K562 (cell line): ENCODE results near the gene ABCB6. TPM values are rescaled to one million over a fixed set of nuclear protein-coding genes. Genes with fewer than 3 reads are reported as not detected.

Source experiments
- ATF1 ChIP-seq, 2 experiments: fragments of 450-650 bp in 1 of 2; IDR thresholded peaks; 2 replicates each; pipeline ENCODE4 v1.6.1; 2016; ENCODE audit warnings: missing compliant biosample characterization in 1 of 2, missing genetic modification characterization in 1 of 2
- ATF7 ChIP-seq: fragments of 450-650 bp; IDR thresholded peaks from 2 replicates; pipeline ENCODE4 v1.7.1; 2014; ENCODE audit warnings: mild to moderate bottlenecking, moderate library complexity
- ESRRA ChIP-seq: fragments of 450-650 bp; IDR thresholded peaks from 2 replicates; pipeline ENCODE4 v1.6.1; 2014; ENCODE audit warnings: low read depth, mild to moderate bottlenecking, moderate library complexity, borderline replicate concordance
- GATAD2B ChIP-seq: fragments of 450-650 bp; IDR thresholded peaks from 2 replicates; pipeline ENCODE4 v1.6.1; 2017; ENCODE audit warnings: mild to moderate bottlenecking, borderline replicate concordance
- PCBP1 ChIP-seq: fragments of 200-400 bp; formaldehyde crosslinking; IDR thresholded peaks from 2 replicates; pipeline ENCODE4 v1.6.1; 2018; ENCODE audit warnings: mild to moderate bottlenecking, low read depth, low read length; ENCODE audit not compliant: poor library complexity, severe bottlenecking
- SP1 ChIP-seq: sonication (generic); formaldehyde crosslinking; IDR thresholded peaks from 2 replicates; pipeline ENCODE4 v1.8.1; 2022; ENCODE audit warnings: mild to moderate bottlenecking, missing genetic modification reagents
- SPI1 ChIP-seq: IDR thresholded peaks from 2 replicates; pipeline ENCODE4 v1.6.1; 2011; ENCODE audit warnings: low read depth, low read length, control low read depth, borderline replicate concordance
- STAG1 ChIP-seq: sonication (generic); formaldehyde crosslinking; IDR thresholded peaks from 2 replicates; pipeline ENCODE4 v1.5.0; 2020; ENCODE audit warnings: missing genetic modification reagents, borderline replicate concordance
- TAF1 ChIP-seq: IDR thresholded peaks from 2 replicates; pipeline ENCODE4 v1.6.1; 2011; ENCODE audit warnings: mild to moderate bottlenecking, low read length, moderate library complexity; ENCODE audit not compliant: insufficient read depth, control insufficient read depth, severe bottlenecking; ENCODE audit errors: extremely low read depth
- TEAD2 ChIP-seq: fragments of 450-650 bp; IDR thresholded peaks from 2 replicates; pipeline ENCODE4 v1.6.1; 2016; ENCODE audit warnings: missing genetic modification characterization, control low read depth, missing compliant biosample characterization
- ZBTB7A ChIP-seq: IDR thresholded peaks from 2 replicates; pipeline ENCODE4 v1.6.1; 2011; ENCODE audit warnings: low read depth, mild to moderate bottlenecking, low read length, moderate library complexity, borderline replicate concordance; ENCODE audit not compliant: control insufficient read depth
- ZNF143 ChIP-seq: sonication (generic); formaldehyde crosslinking; IDR thresholded peaks from 2 replicates; pipeline ENCODE4 v1.9.0; 2022; ENCODE audit warnings: mild to moderate bottlenecking, missing genetic modification reagents
- ZNF263 ChIP-seq: sonication (generic); formaldehyde crosslinking; IDR thresholded peaks from 2 replicates; pipeline ENCODE4 v1.8.0; 2022; ENCODE audit warnings: mild to moderate bottlenecking, missing genetic modification reagents, borderline replicate concordance
- ZNF717 ChIP-seq: fragments of 250-450 bp; sonication (Bioruptor Pico); IDR thresholded peaks from 2 replicates; pipeline ENCODE4 v1.5.0; 2021
- ZNF780A ChIP-seq: fragments of 250-450 bp; sonication (Bioruptor Pico); IDR thresholded peaks from 2 replicates; pipeline ENCODE4 v1.5.0; 2021; ENCODE audit warnings: mild to moderate bottlenecking
- polyA plus RNA-seq, 8 experiments: library from polyadenylated mRNA; depleted of rRNA in 4 of 8; stranded (reverse) in 5 of 8; unstranded in 3 of 8; fragments of >200 nt; fragmentation: Nextera tagmentation in 2 of 8; fragmentation: Illumina TruSeq in 1 of 8; extraction: Ambion mirVana in 2 of 8; extraction: Trizol in 1 of 8; gene quantifications; 2 replicates each; pipeline versions ENCODE4 v1.2.1 to v1.2.3, GENCODE V29; 2011 to 2014; ENCODE audit warnings: inconsistent platforms in 1 of 8, missing spikeins in 1 of 8
- total RNA-seq, 7 experiments: library from RNA; depleted of rRNA in 6 of 7; stranded (reverse); fragments of >200 nt in 6 of 7; fragmentation: Illumina TruSeq in 2 of 7; extraction: Trizol in 2 of 7; gene quantifications; 2 replicates each; pipeline versions ENCODE4 v1.2.1 to v1.2.3, GENCODE V29; 2011 to 2021; ENCODE audit warnings: low replicate concordance in 1 of 7
- TF ChIP-seq, protein P1 (sequence below): conservative IDR thresholded peaks from 2 replicates; pipeline ENCODE4 v1.6.1; 2011; ENCODE audit warnings: low read depth, mild to moderate bottlenecking, low read length; ENCODE audit not compliant: control insufficient read depth
- TF ChIP-seq, protein P2 (sequence below): sonication (generic); formaldehyde crosslinking; IDR thresholded peaks from 2 replicates; pipeline ENCODE4 v1.8.0; 2022; ENCODE audit warnings: mild to moderate bottlenecking, missing genetic modification reagents, borderline replicate concordance
- TF ChIP-seq, protein P3 (sequence below): sonication (generic); formaldehyde crosslinking; IDR thresholded peaks from 2 replicates; pipeline ENCODE4 v1.8.1; 2023; ENCODE audit warnings: mild to moderate bottlenecking, missing genetic modification reagents, moderate library complexity
- TF ChIP-seq, protein P4 (sequence below): sonication (generic); formaldehyde crosslinking; IDR thresholded peaks from 2 replicates; pipeline ENCODE4 v1.8.0; 2022; ENCODE audit warnings: missing genetic modification reagents, mild to moderate bottlenecking, moderate library complexity, borderline replicate concordance

ABCB6 gene
- total and polyA plus RNA-seq, 9 of the 15 experiments (the other 6 are each of a cell fraction or from before 2014, with no cell fraction given): 3.7 to 29.8 (median 16.8) TPM

DNA sequence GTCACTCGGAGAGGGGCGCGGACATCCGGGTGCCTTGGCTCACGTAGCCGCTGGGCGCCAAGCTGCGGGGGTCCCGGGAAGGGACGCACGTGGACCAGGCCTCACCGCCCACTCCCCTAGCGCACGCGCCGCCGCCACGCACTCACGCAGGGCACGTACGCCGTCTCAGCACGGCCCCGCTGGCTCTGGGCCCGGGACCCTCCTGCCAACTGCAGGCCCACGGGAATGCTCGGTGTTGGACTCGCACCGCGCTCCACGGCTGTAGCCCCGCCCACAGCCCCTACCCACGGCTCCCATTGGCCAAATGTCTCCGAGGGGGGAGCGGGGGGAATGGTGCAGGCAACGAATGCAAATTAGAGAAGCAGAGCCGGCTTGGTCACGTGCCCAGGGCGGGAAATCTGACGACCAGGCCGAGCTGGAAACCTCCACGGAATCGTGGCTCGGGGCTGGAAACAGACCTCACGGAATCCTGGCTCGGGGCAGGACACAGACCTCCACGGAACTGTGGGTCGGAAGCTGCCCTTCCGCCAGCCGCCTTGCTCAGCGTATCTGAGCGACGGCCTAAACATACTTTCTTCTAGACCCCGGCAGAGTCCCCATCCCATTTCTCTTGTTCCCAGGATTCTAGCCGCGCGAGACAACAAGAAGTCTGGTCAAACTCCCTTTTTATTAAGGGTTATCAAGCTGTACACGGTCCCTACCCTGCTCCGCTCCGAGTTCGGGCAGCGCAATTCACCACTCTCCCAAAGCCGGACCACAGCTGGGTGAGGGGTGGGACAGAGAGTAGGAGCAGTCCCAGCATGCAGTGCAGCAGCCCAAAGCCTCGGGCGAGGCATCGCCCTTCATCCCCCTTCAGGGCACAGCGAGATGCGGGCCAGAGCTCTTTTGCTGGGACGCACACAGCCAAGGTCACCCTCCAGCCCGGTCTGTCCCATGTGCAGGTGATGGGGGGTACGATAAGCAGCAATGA is at the start of gene ABCB6 (continued):
- peak; percentile 70; the same call in 1 of the 2 replicates for TF ChIP-seq ZBTB7A
- no peak for TF ChIP-seq ZNF780A (CRISPR knock-in tag)
- TF ChIP-seq ZNF717 (CRISPR knock-in tag): peak; percentile 61; the same call in 1 of the 2 replicates
- TF ChIP-seq SP1 (CRISPR knock-in tag): peak; percentile 87
- TF ChIP-seq, protein P1, sequence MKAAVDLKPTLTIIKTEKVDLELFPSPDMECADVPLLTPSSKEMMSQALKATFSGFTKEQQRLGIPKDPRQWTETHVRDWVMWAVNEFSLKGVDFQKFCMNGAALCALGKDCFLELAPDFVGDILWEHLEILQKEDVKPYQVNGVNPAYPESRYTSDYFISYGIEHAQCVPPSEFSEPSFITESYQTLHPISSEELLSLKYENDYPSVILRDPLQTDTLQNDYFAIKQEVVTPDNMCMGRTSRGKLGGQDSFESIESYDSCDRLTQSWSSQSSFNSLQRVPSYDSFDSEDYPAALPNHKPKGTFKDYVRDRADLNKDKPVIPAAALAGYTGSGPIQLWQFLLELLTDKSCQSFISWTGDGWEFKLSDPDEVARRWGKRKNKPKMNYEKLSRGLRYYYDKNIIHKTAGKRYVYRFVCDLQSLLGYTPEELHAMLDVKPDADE: 0 out of 2 replicates have a peak, but pooled peaks have one; percentile 17
- peak; percentile 25 for TF ChIP-seq PCBP1
- TF ChIP-seq ZNF143 (CRISPR knock-in tag): 0 out of 2 replicates have a peak, but pooled peaks have one; percentile 16
- TF ChIP-seq, protein P2, sequence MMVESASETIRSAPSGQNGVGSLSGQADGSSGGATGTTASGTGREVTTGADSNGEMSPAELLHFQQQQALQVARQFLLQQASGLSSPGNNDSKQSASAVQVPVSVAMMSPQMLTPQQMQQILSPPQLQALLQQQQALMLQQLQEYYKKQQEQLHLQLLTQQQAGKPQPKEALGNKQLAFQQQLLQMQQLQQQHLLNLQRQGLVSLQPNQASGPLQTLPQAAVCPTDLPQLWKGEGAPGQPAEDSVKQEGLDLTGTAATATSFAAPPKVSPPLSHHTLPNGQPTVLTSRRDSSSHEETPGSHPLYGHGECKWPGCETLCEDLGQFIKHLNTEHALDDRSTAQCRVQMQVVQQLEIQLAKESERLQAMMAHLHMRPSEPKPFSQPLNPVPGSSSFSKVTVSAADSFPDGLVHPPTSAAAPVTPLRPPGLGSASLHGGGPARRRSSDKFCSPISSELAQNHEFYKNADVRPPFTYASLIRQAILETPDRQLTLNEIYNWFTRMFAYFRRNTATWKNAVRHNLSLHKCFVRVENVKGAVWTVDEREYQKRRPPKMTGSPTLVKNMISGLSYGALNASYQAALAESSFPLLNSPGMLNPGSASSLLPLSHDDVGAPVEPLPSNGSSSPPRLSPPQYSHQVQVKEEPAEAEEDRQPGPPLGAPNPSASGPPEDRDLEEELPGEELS: 0 out of 2 replicates have a peak, but pooled peaks have one; percentile 37
- peak; percentile 31; the same call in 1 of the 2 replicates for TF ChIP-seq ATF7
- TF ChIP-seq, protein P3, sequence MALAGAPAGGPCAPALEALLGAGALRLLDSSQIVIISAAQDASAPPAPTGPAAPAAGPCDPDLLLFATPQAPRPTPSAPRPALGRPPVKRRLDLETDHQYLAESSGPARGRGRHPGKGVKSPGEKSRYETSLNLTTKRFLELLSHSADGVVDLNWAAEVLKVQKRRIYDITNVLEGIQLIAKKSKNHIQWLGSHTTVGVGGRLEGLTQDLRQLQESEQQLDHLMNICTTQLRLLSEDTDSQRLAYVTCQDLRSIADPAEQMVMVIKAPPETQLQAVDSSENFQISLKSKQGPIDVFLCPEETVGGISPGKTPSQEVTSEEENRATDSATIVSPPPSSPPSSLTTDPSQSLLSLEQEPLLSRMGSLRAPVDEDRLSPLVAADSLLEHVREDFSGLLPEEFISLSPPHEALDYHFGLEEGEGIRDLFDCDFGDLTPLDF (CRISPR knock-in tag): no peak; the same call in 1 of the 2 replicates
- TF ChIP-seq GATAD2B: peak; percentile 68; the same call in 1 of the 2 replicates
- no peak for TF ChIP-seq TEAD2 (tag)
- TF ChIP-seq ATF1 (CRISPR knock-in tag; IDR thresholded peaks at IDR 0.05): no peak
- peak; percentile 62; the same call in 1 of the 2 replicates for TF ChIP-seq ATF1 (tag; IDR thresholded peaks at IDR 0.05)
- peak; percentile 72 for TF ChIP-seq TAF1
- 0 out of 2 replicates have a peak, but pooled peaks have one; percentile 13 for TF ChIP-seq ZNF263
- 0 out of 2 replicates have a peak, but pooled peaks have one; percentile 10 for TF ChIP-seq ESRRA
- no peak for TF ChIP-seq SPI1
- no peak for TF ChIP-seq STAG1 (CRISPR knock-in tag)
- TF ChIP-seq, protein P4, sequence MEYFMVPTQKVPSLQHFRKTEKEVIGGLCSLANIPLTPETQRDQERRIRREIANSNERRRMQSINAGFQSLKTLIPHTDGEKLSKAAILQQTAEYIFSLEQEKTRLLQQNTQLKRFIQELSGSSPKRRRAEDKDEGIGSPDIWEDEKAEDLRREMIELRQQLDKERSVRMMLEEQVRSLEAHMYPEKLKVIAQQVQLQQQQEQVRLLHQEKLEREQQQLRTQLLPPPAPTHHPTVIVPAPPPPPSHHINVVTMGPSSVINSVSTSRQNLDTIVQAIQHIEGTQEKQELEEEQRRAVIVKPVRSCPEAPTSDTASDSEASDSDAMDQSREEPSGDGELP (CRISPR knock-in tag): peak; percentile 44
